GM19023 (cell line): ENCODE data around the gene SEMA4B.

Experiments
- ATAC-seq: cut with Tn5 transposase; IDR thresholded peaks from one replicate; pipeline ENCODE4 v1.9.1; 2021; ENCODE audit warnings: mild to moderate bottlenecking, moderate library complexity; ENCODE audit not compliant: unreplicated experiment

SEMA4B gene

GRCh38 chr15:90225047-90225446 is 23.9 kb downstream of the SEMA4B start:
- ATAC-seq, result no peak

GRCh38 chr15:90225504-90226234 is 24.5 kb downstream of the SEMA4B start:
- no peak for ATAC-seq

DNA sequence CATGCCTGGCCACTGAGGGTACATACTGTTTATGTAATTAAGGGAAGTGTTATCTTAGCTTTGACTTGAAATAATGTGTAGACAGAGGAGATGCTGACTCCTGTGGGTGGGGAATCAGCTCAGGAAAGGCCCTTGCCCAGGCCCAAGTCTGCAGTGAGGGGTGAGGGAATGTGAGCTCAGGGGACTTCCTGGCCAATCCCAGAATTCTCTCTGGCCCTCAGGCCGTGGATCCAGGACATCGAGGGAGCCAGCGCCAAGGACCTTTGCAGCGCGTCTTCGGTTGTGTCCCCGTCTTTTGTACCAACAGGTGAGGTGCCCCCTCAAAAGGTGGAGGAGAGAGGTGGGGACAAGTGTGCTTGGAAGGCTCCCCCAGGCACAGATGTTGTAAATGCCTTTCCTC is 26.2 kb downstream of the SEMA4B start:
- no peak for ATAC-seq

GRCh38 chr15:90227816-90228772 is 27.0 kb downstream of the SEMA4B start:
- ATAC-seq, result no peak

GRCh38 chr15:90228960-90229359 is 27.8 kb downstream of the SEMA4B start:
- ATAC-seq, result no peak

DNA sequence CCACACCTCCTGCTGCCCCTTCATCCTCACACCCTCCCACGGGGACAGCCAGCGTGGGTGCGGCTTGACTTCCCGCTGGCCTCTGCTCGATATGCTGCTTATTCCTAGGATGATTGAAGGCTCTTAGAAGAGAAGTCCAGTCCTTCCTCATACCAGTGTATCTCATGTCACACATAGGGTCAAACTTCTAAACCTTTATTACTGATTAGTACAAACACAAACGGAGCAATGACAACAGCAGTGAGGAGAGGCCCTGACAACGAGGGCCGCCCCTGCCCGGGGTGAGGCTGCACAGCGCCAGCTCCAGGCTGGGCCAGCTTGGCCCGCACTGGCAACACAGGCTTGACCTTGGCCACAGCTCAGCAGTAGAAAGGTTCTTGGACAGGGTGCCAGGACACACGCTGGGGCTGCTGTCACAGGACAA is 29.0 kb downstream of the SEMA4B start:
- no peak for ATAC-seq

- ATAC-seq, result no peak
Measured at GRCh38 chr15:90230610-90231009, 29.5 kb downstream of the SEMA4B start.

DNA sequence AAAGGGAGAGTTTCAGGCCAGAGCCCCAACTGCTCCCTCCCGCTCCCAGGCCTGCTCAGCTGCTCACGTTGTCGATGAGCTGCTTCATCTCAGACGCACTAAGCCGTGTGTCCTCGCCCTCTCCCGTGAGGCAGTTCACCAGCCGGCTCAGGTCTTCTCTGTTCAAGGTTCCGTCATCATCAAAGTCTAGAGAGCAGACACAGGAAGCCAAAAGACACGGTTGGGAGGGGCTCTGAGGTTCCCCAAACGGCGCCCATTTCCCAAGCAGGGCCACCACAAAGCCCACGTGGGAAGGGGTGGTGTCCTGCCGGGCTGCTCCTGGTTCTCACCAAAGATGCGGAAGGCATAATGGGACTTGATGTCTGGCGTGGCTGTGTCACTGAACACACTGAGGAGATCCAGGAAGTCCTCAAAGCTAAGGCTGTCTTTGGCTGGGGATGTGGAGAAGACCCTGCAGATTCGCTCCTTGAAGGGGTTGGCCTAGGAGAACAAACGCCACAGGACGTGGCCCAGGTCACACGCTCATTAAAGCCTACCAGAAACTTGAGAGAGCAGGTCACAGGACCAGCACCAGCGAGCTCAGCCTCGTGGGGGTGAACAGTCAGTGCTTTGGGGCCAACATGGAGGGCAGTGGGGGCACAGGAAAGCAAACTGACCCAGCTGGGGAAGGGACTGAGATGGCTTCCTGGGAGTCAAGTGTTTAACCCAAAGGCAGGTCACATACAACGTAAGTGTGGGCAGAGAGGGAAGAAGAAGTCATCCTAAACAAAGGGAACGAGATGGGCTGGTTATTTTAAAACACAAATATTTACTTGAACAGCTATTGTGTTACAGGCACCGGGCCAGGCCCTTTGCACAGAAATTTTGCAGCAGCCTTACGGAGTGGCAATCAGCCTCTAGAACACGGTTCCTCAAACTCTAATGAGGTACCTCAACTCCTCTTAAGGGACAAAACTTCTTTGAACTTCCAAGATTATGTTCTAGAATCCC is 30.2 kb downstream of the SEMA4B start:
- no peak for ATAC-seq

GRCh38 chr15:90232196-90232595 is 31.1 kb downstream of the SEMA4B start:
- no peak for ATAC-seq

DNA sequence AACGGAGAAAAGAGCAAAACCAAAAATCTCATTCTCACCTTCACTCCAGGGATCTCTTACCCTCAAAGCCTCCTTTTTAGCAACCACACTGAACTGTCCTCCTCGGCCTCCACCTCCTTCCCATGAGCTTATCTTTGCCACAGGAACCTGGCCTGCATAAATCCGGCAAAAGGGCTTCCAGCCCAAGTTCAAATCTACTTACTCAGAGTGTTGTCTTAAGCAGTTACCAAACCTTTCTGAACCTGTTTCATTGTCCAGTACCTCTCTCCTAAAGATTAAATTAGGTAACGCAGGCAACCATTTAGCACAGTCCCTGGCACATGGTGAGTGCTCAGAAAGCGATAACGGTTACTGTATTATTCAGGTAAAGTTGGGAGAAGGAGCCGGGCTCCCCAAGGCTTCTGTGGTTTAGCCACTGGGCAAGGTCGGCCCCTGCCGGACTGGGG is 31.8 kb downstream of the SEMA4B start:
- ATAC-seq, result no peak

DNA sequence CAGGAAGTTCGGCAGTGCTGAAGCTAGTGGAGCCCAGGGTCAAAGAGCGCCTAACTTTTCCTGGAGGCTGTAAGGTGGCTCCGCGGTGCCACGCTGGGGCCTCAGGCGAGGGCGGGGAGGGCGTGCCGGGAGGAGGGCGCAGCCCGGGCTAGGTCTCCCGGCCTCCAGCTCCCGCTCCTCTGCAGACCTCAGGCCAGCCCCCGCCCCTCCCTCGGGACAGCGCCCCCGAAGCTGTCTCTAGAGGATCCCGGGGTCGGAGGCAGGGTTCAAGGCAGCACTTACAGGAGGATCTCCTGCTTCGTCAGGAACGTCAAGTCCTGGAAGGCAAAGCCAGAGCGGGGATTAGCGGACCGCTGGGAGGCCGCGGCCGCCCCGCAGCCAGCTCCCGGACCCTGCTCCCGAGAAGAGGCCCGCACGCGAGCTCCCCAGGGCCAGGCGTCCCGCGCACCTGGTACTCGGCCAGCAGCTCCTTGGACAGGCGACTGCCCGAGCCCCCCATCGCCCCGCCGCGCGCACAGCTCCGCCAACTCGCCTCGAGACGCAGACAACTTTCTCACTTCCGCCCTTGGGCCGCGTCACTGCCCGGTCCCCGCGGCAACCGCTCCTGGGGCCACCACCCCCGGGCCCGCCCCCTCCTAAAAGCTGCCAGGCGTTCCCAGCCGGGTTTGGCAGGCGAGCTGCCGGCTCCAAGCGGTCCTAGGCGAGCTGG is 32.4 kb downstream of the SEMA4B start, which contains the start of gene CIB1:
CIB1 (minus strand) TSS at position 555 of the 709 bp plus-strand sequence; CDS start at position 499, 56 bp downstream.
- peak; percentile 88 for ATAC-seq

- ATAC-seq, result peak; percentile 60
Measured at GRCh38 chr15:90234096-90234988, 33.2 kb downstream of the SEMA4B start, which contains the start of gene GDPGP1. Gene GDPGP1, plus strand, starts transcription at chr15:90234209. Its CDS starts 6,700 bp downstream, at chr15:90240909.

GRCh38 chr15:90239371-90239770 is 38.2 kb downstream of the SEMA4B start:
- ATAC-seq, result no peak

DNA sequence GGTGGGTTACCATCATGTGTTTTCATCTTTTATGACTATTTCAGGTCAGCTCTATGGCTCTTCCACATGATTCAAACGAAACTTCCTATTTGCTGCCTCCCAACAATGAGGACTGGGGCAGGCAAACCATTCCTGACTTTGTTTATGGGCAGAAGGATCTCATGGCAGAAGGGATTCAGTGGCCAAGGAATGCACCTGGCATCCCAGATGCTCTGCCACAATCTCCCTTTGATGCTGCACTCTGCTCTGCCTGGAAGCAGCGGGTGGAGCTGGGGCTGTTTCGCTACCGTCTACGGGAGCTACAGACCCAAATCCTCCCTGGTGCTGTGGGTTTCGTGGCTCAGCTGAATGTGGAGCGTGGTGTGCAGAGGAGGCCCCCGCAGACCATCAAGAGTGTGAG is 39.7 kb downstream of the SEMA4B start:
- no peak for ATAC-seq

DNA sequence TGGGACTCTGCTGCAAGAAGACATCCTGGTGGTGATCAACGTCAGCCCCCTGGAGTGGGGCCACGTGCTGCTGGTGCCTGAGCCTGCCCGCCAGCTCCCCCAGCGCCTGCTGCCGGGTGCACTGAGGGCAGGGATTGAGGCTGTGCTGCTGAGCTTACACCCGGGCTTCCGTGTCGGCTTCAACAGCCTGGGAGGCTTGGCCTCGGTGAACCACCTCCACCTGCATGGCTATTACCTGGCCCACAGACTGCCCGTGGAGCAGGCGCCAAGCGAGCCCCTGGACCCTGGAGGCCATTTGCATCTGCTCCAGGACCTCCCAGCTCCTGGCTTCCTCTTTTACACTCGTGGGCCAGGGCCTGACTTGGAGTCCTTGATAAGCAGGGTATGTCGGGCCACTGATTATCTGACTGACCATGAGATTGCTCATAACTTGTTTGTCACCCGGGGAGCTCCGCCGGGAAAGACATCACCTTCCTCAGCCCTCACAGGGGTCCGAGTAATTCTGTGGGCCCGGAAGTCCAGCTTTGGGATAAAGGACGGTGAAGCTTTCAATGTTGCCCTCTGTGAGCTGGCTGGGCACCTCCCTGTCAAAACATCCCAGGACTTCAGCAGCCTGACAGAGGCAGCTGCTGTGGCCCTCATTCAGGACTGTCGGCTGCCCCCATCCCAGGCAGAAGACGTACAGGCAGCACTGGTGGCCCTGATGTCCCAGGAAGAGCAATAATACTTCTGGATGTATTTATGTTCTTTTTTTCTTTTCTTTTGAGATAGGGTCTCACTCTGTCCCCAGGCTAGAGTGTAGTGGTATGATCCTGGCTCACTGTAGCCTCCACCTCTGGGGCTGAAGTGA is 40.4 kb downstream of the SEMA4B start:
- no peak for ATAC-seq

DNA sequence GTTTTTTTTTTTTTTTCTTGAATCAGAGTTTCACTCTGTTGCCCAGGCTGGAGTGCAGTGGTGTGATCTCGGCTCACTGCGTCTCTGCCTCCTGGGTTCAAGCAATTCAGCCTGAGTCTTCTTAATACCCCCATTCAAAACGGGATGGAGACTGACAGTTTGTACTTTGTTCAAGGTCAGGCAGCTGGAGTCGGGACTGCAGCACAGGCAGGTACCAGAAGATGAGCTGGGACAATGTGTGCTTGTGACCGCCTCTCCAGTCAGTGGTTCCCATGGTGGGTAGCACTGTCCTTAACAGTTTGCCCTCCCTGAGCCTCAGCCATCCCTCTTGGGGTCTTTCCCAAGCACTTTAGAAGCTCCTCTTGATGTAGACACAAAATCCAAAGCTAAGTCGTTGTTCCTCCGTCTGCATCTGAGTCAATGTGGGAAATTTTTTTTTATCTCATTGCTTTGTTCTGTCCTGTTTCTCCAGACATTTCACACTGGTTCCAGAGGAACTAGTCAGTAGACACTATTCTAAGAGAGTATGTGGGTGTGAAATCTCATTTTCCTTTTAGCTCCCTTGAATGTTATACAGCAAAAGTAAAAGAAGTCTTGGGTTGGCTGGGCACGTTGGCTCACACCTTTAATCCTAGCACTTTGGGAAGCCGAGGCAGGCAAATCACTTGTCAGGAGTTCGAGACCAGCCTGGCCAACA is 43.0 kb downstream of the SEMA4B start:
- ATAC-seq, result no peak

DNA sequence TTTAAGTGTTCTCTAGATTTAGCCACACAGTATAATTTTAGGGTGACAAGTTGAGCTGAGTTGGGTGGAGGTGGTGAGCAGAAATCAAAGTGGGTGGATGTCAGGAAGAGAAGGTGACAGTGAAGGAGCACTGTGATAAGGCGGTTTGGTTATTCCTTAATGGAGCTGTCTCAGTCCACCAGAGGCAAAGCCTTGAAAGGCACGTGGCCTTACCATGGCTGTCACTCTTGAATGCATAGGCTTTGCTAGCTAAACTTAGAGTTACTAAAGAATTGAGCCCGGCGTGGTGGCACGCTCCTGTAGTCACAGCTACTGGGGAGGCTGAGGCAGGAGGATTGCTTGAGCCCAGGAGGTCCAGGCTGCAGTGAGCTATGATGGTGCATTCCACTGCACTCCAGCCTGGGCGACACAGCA is 47.7 kb downstream of the SEMA4B start:
- ATAC-seq, result no peak
